Mesenchymal stem cell (in vitro differentiated cells and primary cell): ENCODE measurements around the gene SYCP2L.

Source experiments
- DNase-seq: peaks from one replicate; pipeline ENCODE4 v3.0.0-alpha.2; 2013
- H2AFZ ChIP-seq: one replicate; pipeline ENCODE4 v1.6.1; 2013; ENCODE audit warnings: low read depth, mild to moderate bottlenecking, control low read depth, inconsistent platforms, low read length, moderate library complexity
- H2AK5ac ChIP-seq: 2 replicates; pipeline ENCODE4 v1.6.1; 2013; ENCODE audit warnings: low read length, moderate library complexity, mild to moderate bottlenecking, inconsistent platforms; ENCODE audit not compliant: severe bottlenecking
- H2BK120ac ChIP-seq: one replicate; pipeline ENCODE4 v1.6.1; 2013; ENCODE audit warnings: low read depth, mild to moderate bottlenecking, inconsistent platforms, low read length, moderate library complexity
- H2BK12ac ChIP-seq, 2 experiments: one replicate each; pipeline ENCODE4 v1.6.1; 2013; ENCODE audit warnings: inconsistent platforms in 2 of 2, low read length in 2 of 2, mild to moderate bottlenecking in 2 of 2, moderate library complexity in 2 of 2, control low read depth in 1 of 2
- H2BK15ac ChIP-seq: one replicate; pipeline ENCODE4 v1.6.1; 2013; ENCODE audit warnings: mild to moderate bottlenecking, low read depth, inconsistent platforms; ENCODE audit not compliant: poor library complexity, severe bottlenecking
- H2BK5ac ChIP-seq: 2 replicates; pipeline ENCODE4 v1.6.1; 2013; ENCODE audit warnings: low read depth, mild to moderate bottlenecking, low read length, control low read depth, inconsistent platforms; ENCODE audit not compliant: poor library complexity, severe bottlenecking
- H3K14ac ChIP-seq, 2 experiments: one replicate each; pipeline ENCODE4 v1.6.1; 2013; ENCODE audit warnings: inconsistent platforms in 2 of 2, low read length in 2 of 2, control low read depth in 1 of 2, mild to moderate bottlenecking in 1 of 2, moderate library complexity in 1 of 2
- H3K18ac ChIP-seq, 2 experiments: one replicate each; pipeline ENCODE4 v1.6.1; 2013; ENCODE audit warnings: inconsistent platforms in 2 of 2, low read length in 2 of 2, control low read depth in 1 of 2, low read depth in 1 of 2, mild to moderate bottlenecking in 1 of 2
- H3K23ac ChIP-seq, 2 experiments: one replicate each; pipeline ENCODE4 v1.6.1; 2013; ENCODE audit warnings: inconsistent platforms in 2 of 2, low read length in 2 of 2, mild to moderate bottlenecking in 2 of 2, moderate library complexity in 2 of 2, control low read depth in 1 of 2
- H3K27ac ChIP-seq: 2 replicates; pipeline ENCODE4 v1.5.1; 2013; ENCODE audit warnings: mild to moderate bottlenecking, moderate library complexity, low read length, control low read depth, inconsistent platforms; ENCODE audit not compliant: poor library complexity, severe bottlenecking
- H3K27me3 ChIP-seq, 2 experiments: 2 replicates each; pipeline versions ENCODE4 v1.6.1 to v1.7.0; 2013; ENCODE audit warnings: low read length in 2 of 2, mild to moderate bottlenecking in 2 of 2, moderate library complexity in 2 of 2, control low read depth in 1 of 2, inconsistent platforms in 1 of 2; ENCODE audit not compliant: control insufficient read depth in 1 of 2, insufficient read depth in 1 of 2
- H3K36me3 ChIP-seq, 2 experiments: 2 replicates each; pipeline versions ENCODE4 v1.6.1 to v1.7.0; 2013; ENCODE audit warnings: low read length in 2 of 2, control low read depth in 1 of 2, inconsistent platforms in 1 of 2, low read depth in 1 of 2, mild to moderate bottlenecking in 1 of 2; ENCODE audit not compliant: insufficient read depth in 2 of 2, control insufficient read depth in 1 of 2
- H3K4ac ChIP-seq, 2 experiments: one replicate each; pipeline ENCODE4 v1.6.1; 2013; ENCODE audit warnings: inconsistent platforms in 2 of 2, low read length in 2 of 2, mild to moderate bottlenecking in 2 of 2, moderate library complexity in 2 of 2, control low read depth in 1 of 2, low read depth in 1 of 2
- H3K4me1 ChIP-seq: 2 replicates; pipeline ENCODE4 v1.6.1; 2013; ENCODE audit warnings: low read depth, low read length, control low read depth; ENCODE audit not compliant: control insufficient read depth, insufficient read depth
- H3K4me2 ChIP-seq: 2 replicates; pipeline ENCODE4 v1.6.1; 2013; ENCODE audit warnings: low read length, mild to moderate bottlenecking, inconsistent platforms; ENCODE audit not compliant: poor library complexity, severe bottlenecking
- H3K4me3 ChIP-seq, 2 experiments: 2 replicates each; pipeline versions ENCODE4 v1.5.1 to v1.7.0; 2013; ENCODE audit warnings: low read length in 2 of 2, mild to moderate bottlenecking in 2 of 2, control low read depth in 1 of 2, low read depth in 1 of 2; ENCODE audit not compliant: insufficient read depth in 1 of 2
- H3K79me1 ChIP-seq: replicated peaks from 2 replicates; pipeline ENCODE4 v1.6.1; 2013; ENCODE audit warnings: mild to moderate bottlenecking, control low read depth, low read length, inconsistent platforms; ENCODE audit not compliant: poor library complexity, severe bottlenecking
- H3K9ac ChIP-seq: 2 replicates; pipeline ENCODE4 v1.7.0; 2013; ENCODE audit warnings: mild to moderate bottlenecking, low read length, moderate library complexity
- H3K9me3 ChIP-seq: 2 replicates; pipeline ENCODE4 v1.7.0; 2013; ENCODE audit warnings: mild to moderate bottlenecking, low read length; ENCODE audit not compliant: control insufficient read depth
- H4K8ac ChIP-seq: one replicate; pipeline ENCODE4 v1.6.1; 2013; ENCODE audit warnings: inconsistent platforms, mild to moderate bottlenecking, low read length, moderate library complexity
- H4K91ac ChIP-seq: one replicate; pipeline ENCODE4 v1.6.1; 2013; ENCODE audit warnings: mild to moderate bottlenecking, low read length, inconsistent platforms
- WGBS: methylation state at CpG from one replicate; pipeline ENCODE4 v1.1.7; 2013; ENCODE audit warnings: mixed read lengths; 5-methylcytosine and 5-hydroxymethylcytosine counted together

The SYCP2L gene

GRCh38 chr6:10896691-10897090 lies 9.8 kb downstream of the SYCP2L start:
- Histone ChIP-seq H3K4me3 (no peak overlapping the region), H3K4ac (no peak overlapping the region), H2BK15ac (no peak overlapping the region), H3K27me3 (no peaks in the 10 kb centered on the region), H3K9me3 (no peaks in the 10 kb centered on the region), H3K18ac (no peak overlapping the region), H2AK5ac (no peak overlapping the region), H3K23ac (no peak overlapping the region), H3K9ac (no peak overlapping the region), H3K27ac (no peak overlapping the region), H3K36me3 (no peaks in the 10 kb centered on the region), H4K8ac (no peak overlapping the region), H2BK12ac (no peak overlapping the region), H2BK5ac (no peak overlapping the region), H3K4me1 (no peaks in the 10 kb centered on the region), H3K14ac (no peak overlapping the region), H3K4me2 (no peak overlapping the region), H3K79me1 (no peaks in the 10 kb centered on the region), H4K91ac (no peak overlapping the region), H2AFZ (no peak overlapping the region), H2BK120ac (no peak overlapping the region)
- WGBS = 87% methylated on average over 3 of the region's 3 CpGs
- DNase-seq = no peak

GRCh38 chr6:10901770-10902169 lies 14.9 kb downstream of the SYCP2L start:
- H3K23ac ChIP-seq = no peak overlapping the region
- no peak overlapping the region for H3K9ac ChIP-seq
- H2BK15ac ChIP-seq = no peak overlapping the region
- H3K27me3 ChIP-seq = no peaks in the 10 kb centered on the region
- no peak overlapping the region for H2AK5ac ChIP-seq
- no peak overlapping the region for H3K4me3 ChIP-seq
- H3K4me1 ChIP-seq = no peaks in the 10 kb centered on the region
- no peaks in the 10 kb centered on the region for H3K79me1 ChIP-seq
- H4K91ac ChIP-seq = no peak overlapping the region
- no peak overlapping the region for H2AFZ ChIP-seq
- no peaks in the 10 kb centered on the region for H3K36me3 ChIP-seq
- no peaks in the 10 kb centered on the region for H3K9me3 ChIP-seq
- H4K8ac ChIP-seq = no peak overlapping the region
- no peak overlapping the region for H3K4ac ChIP-seq
- no peak overlapping the region for H3K4me2 ChIP-seq
- no peak for DNase-seq
- no peak overlapping the region for H2BK5ac ChIP-seq
- no peak overlapping the region for H3K14ac ChIP-seq
- H3K27ac ChIP-seq = no peak overlapping the region
- no peak overlapping the region for H3K18ac ChIP-seq
- 98% methylated on average over 2 of the region's 4 CpGs for WGBS
- no peak overlapping the region for H2BK12ac ChIP-seq
- H2BK120ac ChIP-seq = no peak overlapping the region

GRCh38 chr6:10904015-10904414 lies 17.2 kb downstream of the SYCP2L start:
- H2BK12ac ChIP-seq = no peak overlapping the region
- no peaks in the 10 kb centered on the region for H3K9me3 ChIP-seq
- no peak overlapping the region for H2BK15ac ChIP-seq
- 96% methylated on average over 7 of the region's 7 CpGs for WGBS
- no peak overlapping the region for H3K4ac ChIP-seq
- H3K27me3 ChIP-seq = no peaks in the 10 kb centered on the region
- H2AK5ac ChIP-seq = no peak overlapping the region
- no peaks in the 10 kb centered on the region for H3K4me1 ChIP-seq
- H3K4me2 ChIP-seq = no peak overlapping the region
- no peak overlapping the region for H2BK5ac ChIP-seq
- H3K18ac ChIP-seq = no peak overlapping the region
- no peak overlapping the region for H2AFZ ChIP-seq
- no peak overlapping the region for H2BK120ac ChIP-seq
- H4K91ac ChIP-seq = no peak overlapping the region
- H3K23ac ChIP-seq = no peak overlapping the region
- H3K79me1 ChIP-seq = no peaks in the 10 kb centered on the region
- no peaks in the 10 kb centered on the region for H3K36me3 ChIP-seq
- H3K4me3 ChIP-seq = no peak overlapping the region
- H4K8ac ChIP-seq = no peak overlapping the region
- no peak overlapping the region for H3K14ac ChIP-seq
- no peak overlapping the region for H3K27ac ChIP-seq
- no peak overlapping the region for H3K9ac ChIP-seq
- no peak for DNase-seq

- H3K27ac ChIP-seq = no peak overlapping the region
- no peak for DNase-seq
- no CpG with 5 or more reads among the region's 1 CpG for WGBS
Observed at GRCh38 chr6:10908228-10908627, 21.4 kb downstream of the SYCP2L start.

More at GRCh38 chr6:10908228-10908627, 21.4 kb downstream of the SYCP2L start:
- H4K91ac ChIP-seq = no peak overlapping the region
- H4K8ac ChIP-seq = no peak overlapping the region
- H3K14ac ChIP-seq = no peak overlapping the region
- H3K4ac ChIP-seq = no peak overlapping the region
- no peak overlapping the region for H2BK12ac ChIP-seq
- H3K4me3 ChIP-seq = no peak overlapping the region
- H3K27me3 ChIP-seq = no peaks in the 10 kb centered on the region
- H3K23ac ChIP-seq = no peak overlapping the region
- H2BK15ac ChIP-seq = no peak overlapping the region
- no peak overlapping the region for H2AFZ ChIP-seq
- no peak overlapping the region for H3K9ac ChIP-seq
- no peak overlapping the region for H2BK120ac ChIP-seq
- no peaks in the 10 kb centered on the region for H3K9me3 ChIP-seq
- H3K4me2 ChIP-seq = no peak overlapping the region
- no peaks in the 10 kb centered on the region for H3K36me3 ChIP-seq
- no peaks in the 10 kb centered on the region for H3K4me1 ChIP-seq
- H2AK5ac ChIP-seq = no peak overlapping the region
- no peak overlapping the region for H3K18ac ChIP-seq
- no peak overlapping the region for H2BK5ac ChIP-seq
- H3K79me1 ChIP-seq = no peaks in the 10 kb centered on the region
